ENCODE measurements around the gene LAD1.

- TF ChIP-seq POLR2A (IDR thresholded peaks at IDR 0.05), result no peak
- TF ChIP-seq CTCF (IDR thresholded peaks at IDR 0.05), result no peak
Measured at GRCh38 chr1:201350361-201350725, 48.8 kb downstream of the LAD1 start.

Measured in suprapubic skin (tissue), 3 donors.